ENCODE results near the gene SYK. TPM values are rescaled to one million over a fixed set of nuclear protein-coding genes. Genes with fewer than 3 reads are reported as not detected.
A peak's percentile ranks its signal among the peaks of the same experiment; 100 is the strongest.

The SYK gene
- total RNA-seq, 6 experiments from 2014 or later: 3.0 to 10.9 (median 3.7) TPM

DNA sequence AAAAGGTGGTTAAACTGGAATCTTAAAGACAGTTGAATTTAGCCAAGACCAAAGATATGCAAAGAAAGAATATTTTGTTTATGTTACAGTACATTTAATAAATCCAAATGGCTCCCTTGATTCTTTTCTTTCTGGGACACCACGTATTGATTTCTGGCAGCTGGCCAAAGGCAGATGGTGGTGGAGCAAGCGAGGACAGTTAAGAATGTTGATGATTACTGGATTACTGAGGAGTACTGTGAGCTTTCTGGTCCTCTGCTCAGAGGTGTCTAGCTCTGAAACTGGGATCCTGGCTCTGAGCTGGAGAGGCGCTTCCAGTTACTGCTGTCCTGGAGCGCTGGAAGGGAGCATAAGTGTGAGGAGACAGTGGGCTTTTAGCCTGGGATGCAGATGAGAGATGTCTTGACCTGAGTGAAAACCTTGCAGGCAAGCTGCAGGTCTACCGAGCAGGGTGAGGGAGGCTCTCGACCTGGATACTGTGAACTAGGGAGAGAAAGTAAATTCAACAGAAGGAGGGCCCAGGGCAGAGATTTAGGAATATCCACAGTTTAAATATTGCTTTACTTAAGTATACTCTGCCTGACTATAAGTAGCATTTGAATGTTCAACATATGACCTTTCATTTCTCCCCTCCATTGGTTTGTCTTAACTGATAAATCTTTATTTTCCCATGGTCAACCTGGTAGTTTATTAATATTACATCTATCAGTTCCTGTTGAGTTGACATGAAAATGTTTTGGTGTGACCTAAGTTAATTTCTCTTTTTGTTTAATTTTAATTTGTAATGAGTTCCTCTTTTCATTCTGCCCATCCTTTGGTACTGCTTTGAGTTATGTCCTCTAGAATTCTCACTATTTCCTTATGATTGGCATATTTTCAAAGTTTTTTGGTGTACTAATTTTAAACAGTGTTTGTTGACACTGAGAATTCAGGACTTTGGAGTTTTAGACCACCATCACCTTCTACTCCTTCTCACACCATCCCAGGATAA, 3.7 kb downstream of the SYK start:
- no peak for DNase-seq
- no peak overlapping the region for H3K4me3 ChIP-seq
- WGBS (ENCODE audit: insufficient coverage, low coverage, low lambda C conversion rate, missing lambda C conversion rate): 50% methylated on average over 6 of the region's 6 CpGs
- no peak for ATAC-seq
- H3K9me3 ChIP-seq: no peaks in the 10 kb centered on the region
- intact Hi-C loops (cut with DNase I): no loop called here
- peaks cover 0 to 13% of the 10 kb centered on the region in 2 donors for H3K27me3 ChIP-seq
- H3K36me3 ChIP-seq: no peaks in the 10 kb centered on the region
- TF ChIP-seq, protein P1, sequence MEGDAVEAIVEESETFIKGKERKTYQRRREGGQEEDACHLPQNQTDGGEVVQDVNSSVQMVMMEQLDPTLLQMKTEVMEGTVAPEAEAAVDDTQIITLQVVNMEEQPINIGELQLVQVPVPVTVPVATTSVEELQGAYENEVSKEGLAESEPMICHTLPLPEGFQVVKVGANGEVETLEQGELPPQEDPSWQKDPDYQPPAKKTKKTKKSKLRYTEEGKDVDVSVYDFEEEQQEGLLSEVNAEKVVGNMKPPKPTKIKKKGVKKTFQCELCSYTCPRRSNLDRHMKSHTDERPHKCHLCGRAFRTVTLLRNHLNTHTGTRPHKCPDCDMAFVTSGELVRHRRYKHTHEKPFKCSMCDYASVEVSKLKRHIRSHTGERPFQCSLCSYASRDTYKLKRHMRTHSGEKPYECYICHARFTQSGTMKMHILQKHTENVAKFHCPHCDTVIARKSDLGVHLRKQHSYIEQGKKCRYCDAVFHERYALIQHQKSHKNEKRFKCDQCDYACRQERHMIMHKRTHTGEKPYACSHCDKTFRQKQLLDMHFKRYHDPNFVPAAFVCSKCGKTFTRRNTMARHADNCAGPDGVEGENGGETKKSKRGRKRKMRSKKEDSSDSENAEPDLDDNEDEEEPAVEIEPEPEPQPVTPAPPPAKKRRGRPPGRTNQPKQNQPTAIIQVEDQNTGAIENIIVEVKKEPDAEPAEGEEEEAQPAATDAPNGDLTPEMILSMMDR (IDR thresholded peaks at IDR 0.05): no peak
- TF ChIP-seq POLR2A (IDR thresholded peaks at IDR 0.05): no peak
- no peak overlapping the region for H3K27ac ChIP-seq
- peaks cover 0 to 10% (median 0%) of the 10 kb centered on the region in 4 donors for H3K4me1 ChIP-seq

DNA sequence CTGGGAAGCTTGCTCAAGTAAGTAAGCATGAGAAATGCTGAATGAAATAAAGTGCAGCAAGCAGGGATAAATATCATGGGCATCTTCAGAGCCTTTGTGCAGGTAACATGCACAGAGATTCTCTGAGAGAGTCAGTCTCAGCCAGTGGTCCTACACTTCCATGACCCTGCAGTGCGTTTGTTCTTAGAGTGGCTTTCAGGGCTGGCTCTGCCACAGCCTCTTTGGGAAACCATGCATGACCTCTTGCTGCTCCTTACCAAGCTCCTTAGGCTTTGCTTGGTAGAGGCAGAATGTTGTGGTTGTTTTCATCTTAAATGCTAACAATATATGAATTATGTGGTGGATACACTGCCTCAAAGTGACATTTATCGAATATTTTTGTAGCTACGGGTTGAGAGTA, 5.4 kb downstream of the SYK start:
- Histone ChIP-seq H3K4me1 (peaks cover 0 to 2% (median 0%) of the 10 kb centered on the region in 4 donors), H3K4me3 (no peak overlapping the region), H3K9me3 (no peaks in the 10 kb centered on the region), H3K27ac (no peak overlapping the region), H3K27me3 (peaks cover 0 to 3% of the 10 kb centered on the region in 2 donors), H3K36me3 (no peaks in the 10 kb centered on the region)
- TF ChIP-seq, protein P1 (IDR thresholded peaks at IDR 0.05): no peak
- TF ChIP-seq POLR2A (IDR thresholded peaks at IDR 0.05): no peak
- 20% methylated on average over 2 of the region's 3 CpGs for WGBS (ENCODE audit: insufficient coverage, low coverage, low lambda C conversion rate, missing lambda C conversion rate)
- ATAC-seq (no peak), DNase-seq (no peak)
- intact Hi-C loops (cut with DNase I): no loop called here

DNA sequence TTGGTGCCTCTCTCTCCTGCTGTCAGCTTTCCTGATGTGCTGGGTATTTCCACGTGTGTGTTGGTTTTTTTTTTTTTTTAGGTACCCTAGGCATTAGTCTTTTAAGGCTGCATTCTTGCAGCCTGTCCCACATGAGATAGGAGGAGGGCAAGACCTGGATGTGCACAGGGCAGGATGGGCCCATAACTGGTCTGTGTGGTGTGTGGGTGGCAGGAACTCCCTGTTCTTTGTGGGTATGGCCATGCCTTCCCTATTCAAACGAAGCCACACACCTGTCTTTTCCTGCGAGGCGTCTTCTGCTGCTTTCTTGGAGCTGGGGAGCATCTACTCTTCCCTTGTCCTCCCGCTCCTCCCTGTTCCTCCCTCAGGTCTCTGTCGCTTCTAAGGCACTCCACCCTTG, 6.8 kb downstream of the SYK start:
- H3K4me1 ChIP-seq: no peaks in the 10 kb centered on the region
- TF ChIP-seq POLR2A (IDR thresholded peaks at IDR 0.05): no peak
- TF ChIP-seq, protein P1 (IDR thresholded peaks at IDR 0.05): no peak
- no peaks in the 10 kb centered on the region for H3K9me3 ChIP-seq
- WGBS (ENCODE audit: insufficient coverage, low coverage, low lambda C conversion rate, missing lambda C conversion rate): 30% methylated on average over 6 of the region's 6 CpGs
- DNase-seq (no peak), ATAC-seq (peak in 1 of 4 donors; percentile 22)
- no peak overlapping the region for H3K27ac ChIP-seq
- no peaks in the 10 kb centered on the region for H3K27me3 ChIP-seq
- no peak overlapping the region for H3K4me3 ChIP-seq
- intact Hi-C loops (cut with DNase I): no loop called here
- H3K36me3 ChIP-seq: no peaks in the 10 kb centered on the region

DNA sequence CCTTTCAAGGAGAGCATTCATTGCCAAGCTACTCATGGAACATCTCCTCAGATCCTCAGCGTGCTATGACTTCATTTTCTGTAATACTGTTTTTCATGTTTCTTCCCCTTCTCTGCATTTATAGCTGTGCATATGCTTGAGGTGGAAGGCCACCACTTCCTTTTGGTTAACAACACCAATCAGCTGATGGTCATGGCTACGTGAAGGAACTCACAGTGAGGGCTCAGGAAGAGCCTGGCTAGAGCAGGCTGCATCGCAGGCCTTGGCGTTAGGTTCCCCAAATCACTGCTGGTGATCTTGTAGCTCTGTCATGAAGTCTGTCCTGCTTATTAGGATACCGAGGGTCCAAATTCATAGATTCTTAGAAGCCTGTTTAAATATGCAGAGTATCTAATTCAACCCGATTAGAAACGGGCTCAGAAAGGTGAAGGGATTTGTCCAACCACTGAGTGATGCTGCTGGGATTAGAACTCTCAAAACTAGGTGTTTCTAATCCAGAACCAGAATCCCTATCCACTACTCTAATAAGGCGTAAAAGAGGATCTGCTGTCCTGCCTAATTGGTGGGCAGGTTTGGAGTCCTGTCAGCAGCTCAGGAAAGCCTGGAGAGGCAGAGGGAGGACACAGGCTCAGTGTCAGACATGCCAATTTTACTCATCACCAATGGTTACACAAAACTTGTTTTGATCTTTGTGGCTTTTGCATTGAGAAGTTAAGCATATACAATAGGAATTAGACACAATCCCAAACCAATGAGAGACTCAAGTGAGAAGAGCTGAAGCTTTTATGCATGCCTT, 7.5 kb downstream of the SYK start:
- no peak overlapping the region for H3K4me3 ChIP-seq
- H3K4me1 ChIP-seq: no peaks in the 10 kb centered on the region
- no peak overlapping the region for H3K27ac ChIP-seq
- no peak for DNase-seq
- no peaks in the 10 kb centered on the region for H3K9me3 ChIP-seq
- H3K27me3 ChIP-seq: no peaks in the 10 kb centered on the region
- peak; percentile 51 to 78 (median 66) for ATAC-seq
- intact Hi-C loops (cut with DNase I): no loop called here
- WGBS (ENCODE audit: insufficient coverage, low coverage, low lambda C conversion rate, missing lambda C conversion rate): 38% methylated on average over 8 of the region's 8 CpGs
- TF ChIP-seq POLR2A (IDR thresholded peaks at IDR 0.05): no peak
- TF ChIP-seq, protein P1 (IDR thresholded peaks at IDR 0.05): no peak
- H3K36me3 ChIP-seq: no peaks in the 10 kb centered on the region
